Renal pelvis (tissue), 4 donors: ENCODE results near the gene FGD4. TPM values are rescaled to one million over a fixed set of nuclear protein-coding genes. Genes with fewer than 3 reads are reported as not detected.

ENCODE experiments used
- DNase-seq: peaks from one replicate; pipeline ENCODE4 v3.0.0-alpha.2; 2013
- polyA plus RNA-seq, 3 donors: library from polyadenylated mRNA; unstranded; fragments of 120-200 nt; gene quantifications; one replicate each; pipeline ENCODE4 v1.2.1, GENCODE V29; 2013; ENCODE audit not compliant: insufficient read length in 3 of 3

The FGD4 gene
- polyA plus RNA-seq, 3 donors = 10.6 to 21.2 (median 16.1) TPM

DNA sequence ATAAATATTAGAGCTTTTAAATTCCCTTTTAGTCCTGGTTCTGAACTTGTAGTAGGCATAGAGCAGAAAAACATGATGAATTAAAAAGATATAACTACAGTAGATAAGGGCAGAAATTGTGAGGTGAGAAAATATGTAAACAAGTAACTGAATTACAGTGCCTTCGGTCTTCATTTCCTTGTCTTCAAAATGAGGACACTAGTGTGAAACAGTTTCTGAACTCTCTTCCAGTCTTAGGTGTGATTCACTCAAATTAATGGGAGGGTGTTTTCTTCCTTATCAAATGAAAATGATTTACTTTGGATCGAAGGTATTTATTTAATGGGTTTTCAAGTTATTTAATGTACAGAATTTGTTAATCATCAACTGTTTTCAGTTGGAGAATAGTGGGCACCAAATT, 1.5 kb downstream of the FGD4 start:
- no peak for DNase-seq

DNA sequence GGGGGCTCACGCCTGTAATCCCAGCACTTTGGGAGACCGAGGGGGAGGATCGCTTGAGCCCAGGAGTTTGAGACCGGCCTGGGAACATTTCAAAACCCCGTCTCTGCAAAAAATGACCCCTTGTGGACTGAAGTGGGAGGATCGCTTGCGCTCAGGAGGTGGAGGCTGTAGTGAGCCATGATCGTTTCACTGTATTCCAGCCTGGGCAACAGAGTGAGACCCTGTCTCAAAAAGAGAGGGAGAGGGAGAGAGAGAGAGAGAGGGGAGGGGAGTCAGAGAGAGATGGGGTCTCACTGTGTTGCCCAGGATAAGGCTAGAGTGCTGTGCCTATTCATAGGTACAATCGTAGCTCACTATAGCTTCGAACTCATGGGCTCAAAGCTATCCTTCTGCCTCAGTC, 2.8 kb downstream of the FGD4 start:
- no peak for DNase-seq

DNA sequence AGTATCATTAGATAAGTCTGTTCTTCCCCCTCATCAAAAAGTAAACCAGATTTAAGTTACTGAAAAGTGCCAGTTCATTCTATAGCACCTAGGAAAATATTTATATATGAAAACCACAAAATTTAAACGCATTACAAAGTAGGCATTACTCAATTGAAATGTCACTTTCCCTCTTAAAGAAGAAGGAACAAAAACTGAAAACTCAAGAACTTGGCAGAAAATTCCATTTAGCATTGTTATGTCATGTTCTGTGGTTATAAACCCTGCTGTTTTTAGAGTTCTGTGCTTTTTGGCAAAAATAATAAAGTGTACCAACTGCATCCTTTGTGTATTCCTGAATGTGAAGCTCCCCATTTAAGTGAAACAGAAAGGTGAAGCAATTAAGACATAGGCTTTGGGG, 3.6 kb downstream of the FGD4 start:
- no peak for DNase-seq

DNA sequence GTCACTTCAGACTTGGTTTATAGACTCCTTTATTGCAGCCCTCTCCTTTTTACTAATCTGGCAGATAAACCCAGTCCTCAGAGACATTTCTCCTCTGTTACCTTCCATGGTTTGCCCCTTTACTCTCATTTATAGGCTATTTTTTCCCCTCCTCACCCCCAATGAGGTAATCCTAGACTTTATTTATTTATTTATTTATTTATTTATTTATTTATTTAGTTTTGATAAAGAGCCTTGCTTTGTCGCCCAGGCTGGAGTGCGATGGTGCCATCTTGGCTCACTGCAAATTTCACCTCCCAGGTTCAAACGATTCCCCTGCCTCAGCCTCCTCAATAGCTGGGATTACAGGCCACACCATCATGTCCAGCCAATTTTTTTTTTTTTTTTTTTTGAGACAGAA, 8.4 kb downstream of the FGD4 start:
- DNase-seq = no peak

DNA sequence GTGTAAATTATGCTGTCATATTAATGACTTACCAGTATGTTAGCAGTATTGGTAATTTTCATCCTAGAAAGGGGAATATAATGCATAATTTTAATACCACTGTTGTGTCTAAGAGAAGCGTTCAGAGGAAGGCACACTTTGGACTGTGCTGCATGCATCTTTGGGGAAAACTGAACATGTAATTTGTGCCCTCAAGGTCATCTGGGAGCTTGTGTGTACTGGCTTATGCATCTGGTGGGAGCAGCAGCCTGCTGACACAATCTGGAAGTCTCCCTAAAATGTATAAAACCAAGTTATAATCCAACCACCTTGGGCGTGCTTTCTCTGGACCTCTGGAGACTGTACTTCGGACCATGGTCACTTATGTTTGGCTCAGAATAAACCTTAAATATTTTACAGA, 14.1 kb downstream of the FGD4 start:
- DNase-seq = no peak

DNA sequence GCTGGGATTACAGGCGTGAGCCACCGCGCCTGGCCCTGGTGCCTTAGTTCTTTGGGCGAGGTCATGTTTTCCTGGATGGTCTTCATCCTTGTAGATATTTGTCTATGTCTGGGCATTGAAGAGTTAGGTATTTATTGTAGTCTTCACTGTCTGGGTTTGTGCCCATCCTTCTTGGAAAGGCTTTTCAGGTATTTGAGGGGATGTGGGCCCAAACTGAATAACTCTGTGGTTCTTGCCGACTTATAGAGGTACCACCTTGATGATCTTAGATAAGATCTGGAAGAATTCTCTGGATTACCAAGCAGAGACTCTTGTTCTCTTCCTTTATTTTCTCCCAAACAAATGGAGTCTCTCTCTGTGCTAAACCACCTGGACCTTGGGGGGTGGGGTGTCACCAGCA, 18.9 kb downstream of the FGD4 start:
- no peak for DNase-seq

DNA sequence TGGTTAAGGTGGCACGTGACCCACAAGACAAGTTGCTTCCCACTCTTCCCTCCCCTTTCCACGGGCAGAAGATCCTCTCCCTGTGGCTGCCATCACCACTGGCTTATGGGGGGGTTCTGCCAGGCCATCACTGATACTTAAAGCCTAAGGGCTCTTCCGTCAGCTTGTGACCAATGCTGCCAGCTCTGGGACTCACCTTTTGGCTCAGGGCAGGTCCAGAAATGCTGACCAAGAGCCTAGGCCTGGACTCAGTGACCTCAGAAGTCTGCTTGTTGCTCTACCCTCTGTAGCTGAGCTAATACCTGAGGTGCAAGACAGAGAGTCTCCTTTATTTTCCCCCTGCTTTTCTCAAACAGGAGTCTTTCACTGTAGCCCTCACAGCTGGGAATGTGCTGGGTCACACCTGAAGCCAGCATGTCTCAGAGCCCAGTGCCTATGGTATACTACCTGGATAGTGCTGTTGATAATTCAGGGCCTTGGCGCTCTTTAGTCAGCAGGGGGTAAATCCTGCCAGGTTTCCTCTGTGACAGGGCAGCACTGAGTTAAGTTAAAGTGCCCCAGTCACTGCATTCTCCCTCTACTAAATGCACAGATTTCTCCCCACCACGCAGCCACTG, 19.7 kb downstream of the FGD4 start:
- DNase-seq = no peak

DNA sequence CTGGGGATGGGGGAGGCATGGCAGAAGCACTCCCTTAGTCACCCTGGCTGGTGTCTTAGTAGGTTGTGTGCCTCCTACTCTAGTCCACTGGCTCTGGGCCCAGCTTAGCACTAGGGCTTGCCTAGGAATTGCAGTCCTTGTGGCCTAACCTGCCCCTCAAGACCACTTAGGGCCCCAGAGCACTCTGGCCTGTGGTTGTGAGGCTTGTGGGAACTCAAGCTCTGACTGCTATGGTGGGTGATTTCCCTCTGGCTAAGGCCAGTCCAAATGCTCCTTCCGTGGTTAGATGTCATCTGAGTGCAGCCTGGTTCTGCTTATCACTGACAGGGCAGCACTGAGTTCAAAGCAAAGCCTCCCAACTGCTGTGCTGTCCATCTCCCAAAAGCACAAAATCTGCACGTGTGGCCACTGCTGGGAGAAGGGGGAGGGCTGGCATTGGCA, 20.2 kb downstream of the FGD4 start:
- DNase-seq = no peak

DNA sequence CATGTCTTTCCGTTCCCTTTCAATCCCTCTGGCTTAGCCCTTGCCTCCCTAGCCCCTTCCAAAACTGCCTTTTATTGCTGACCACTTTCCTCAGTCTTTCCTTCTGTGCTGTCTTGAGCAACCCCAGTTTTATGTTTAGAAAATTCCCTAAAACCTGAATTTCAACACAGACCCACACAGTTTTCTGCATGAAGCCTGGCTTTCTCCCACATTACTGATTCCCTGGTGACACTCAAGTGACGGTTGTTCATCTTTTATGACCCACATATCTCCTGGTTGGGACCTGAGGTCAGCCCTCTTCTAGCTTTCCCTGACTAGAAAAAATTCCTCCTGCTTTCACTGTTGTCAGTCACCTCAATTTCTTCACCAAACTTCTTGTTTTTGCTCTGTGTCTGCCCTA, 21.0 kb downstream of the FGD4 start:
- no peak for DNase-seq

DNA sequence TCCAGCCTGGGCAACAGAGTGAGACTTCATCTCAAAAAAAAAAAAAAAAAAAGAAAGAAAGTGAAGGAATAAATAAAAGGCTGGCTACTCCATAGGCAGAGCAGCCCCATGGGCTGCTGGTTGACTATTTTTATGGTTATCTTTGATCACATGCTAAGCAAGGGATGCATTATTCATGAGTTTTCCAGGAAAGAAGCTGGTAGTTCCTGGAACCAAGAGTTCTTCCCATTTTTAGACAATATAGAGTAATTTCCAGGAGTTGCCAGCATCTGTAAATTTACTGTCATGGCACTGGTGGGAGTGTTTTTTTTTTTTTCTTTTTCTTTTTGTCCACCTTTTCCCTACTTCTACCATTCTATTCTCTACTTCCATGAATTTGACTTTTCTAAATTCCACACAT, 24.2 kb downstream of the FGD4 start:
- no peak for DNase-seq

DNA sequence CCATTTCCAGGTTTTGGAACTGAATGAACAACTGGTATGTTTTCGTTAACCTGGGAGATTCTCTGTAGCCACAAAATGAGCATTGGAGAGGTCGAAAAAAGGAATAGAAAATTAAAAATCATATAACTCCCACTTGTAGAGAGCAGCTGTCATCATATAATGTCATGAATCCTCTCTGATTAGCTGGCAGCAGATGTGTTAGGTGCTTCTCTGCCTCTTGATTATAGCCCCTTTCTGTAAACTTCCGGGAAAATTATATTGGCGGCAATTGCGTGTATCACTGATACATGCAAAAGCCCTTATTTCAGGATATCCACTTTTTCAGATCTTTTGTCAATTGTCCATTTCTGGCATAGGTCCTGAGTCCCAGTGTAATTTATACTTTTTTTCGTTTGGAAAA, 31.7 kb downstream of the FGD4 start:
- no peak for DNase-seq

DNA sequence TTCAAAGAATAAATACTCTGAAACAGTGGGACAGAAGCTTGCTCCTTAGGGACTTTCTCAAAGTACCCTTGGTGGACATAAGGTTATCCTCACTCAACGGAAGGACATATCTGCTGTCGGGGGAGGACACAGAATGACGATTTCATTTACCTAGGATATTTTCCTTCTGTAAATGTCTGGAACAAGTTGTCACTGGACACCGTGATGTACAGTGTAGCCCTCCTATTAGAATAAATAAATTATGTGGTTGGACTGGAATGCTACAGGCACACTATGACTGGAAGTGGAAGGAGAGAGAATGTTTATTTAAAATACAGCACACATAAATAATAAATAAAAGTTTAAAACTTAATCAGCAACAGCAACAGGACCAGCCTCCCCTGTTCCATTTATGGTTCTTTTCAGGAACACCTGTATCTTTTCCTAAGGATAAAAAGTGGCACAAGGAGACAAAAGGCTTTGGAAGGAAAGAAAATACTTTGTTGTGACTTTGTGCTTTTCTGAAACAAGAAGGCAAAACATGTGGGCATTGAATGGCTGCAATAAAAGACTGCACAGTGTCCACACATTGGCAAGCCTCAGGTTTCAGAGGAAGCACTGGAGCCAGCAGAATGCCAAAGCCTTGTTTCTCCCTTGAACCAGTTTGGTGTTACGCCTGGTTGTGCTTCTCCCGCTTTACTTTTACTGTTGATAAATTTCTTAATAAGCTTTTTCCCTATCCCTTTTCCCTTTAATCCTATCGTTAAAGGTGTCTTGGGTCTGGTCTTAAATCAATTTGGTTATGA, 36.8 kb downstream of the FGD4 start:
- peak; percentile 46 for DNase-seq

DNA sequence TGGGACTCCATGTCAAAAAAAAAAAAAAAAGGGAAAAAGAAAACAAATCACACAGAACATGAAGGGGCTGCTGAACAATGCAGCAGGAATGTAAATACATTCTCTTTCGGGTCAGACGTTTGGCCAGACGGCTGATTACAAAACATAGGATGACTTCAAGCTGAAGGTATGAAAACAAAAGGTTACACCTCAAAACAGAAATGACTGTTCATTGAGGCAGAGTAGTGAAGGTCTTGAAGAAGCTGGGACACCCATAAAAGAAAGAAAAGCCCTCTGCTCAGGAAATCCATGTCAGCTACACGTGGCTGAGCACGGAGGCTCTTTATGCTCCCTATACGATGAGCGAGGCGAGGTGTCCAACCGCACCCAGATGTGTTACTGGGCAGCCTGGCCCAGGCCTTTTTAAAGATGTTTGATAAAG, 37.7 kb downstream of the FGD4 start:
- no peak for DNase-seq

DNA sequence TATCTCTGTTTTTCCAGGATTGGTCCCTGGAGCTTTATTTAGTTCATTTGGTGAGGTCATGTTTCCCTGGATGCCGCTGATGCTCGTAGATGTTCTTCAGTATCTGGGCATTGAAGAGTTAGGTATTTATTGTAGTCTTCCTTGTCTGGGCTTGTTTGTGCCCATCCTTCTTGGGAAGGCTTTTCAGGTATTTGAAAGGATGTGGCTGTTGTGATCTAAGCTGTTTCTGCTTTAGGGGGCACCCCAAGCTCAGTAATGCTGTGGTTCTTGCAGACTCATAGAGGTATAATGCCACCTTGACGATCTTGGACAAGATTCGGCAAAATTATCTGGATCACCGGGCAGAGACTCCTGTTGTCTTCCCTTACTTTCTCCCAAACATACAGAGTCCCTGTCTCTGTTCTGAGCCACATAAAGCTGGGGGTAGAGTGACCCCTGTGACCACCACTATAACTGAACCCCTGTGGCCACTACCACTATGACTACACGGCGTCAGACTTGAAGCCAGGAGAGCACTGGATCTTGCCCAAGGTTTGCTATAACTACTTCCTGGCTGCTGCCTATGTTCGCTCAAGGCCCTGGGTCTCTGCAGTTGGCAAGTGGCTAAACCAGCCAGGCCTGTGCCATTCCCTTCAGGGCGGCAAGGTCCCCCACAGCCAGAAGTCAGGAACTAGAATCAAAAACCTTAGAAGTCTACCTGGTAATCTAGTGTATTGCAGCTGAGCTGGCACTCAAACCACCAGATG, 40.9 kb downstream of the FGD4 start:
- no peak for DNase-seq

DNA sequence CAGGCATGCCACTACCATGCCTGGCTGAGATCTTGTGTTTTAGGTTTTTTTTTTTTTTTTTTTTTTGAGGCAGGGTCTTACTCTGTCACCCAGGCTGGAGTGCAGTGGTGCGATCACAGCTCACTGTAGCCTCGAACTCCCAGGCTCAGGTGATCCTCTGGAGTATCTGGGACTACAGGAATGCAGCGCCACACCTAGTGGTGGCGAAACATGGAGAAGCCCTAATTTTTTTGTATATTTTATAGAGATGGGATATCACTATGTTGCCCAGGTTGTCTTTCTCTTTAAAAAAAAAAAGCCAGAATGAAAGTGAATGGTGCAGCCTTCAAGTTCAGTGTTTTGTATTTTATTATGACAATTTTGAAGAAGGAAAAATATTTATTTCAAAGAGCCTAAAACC, 44.1 kb downstream of the FGD4 start:
- no peak for DNase-seq

DNA sequence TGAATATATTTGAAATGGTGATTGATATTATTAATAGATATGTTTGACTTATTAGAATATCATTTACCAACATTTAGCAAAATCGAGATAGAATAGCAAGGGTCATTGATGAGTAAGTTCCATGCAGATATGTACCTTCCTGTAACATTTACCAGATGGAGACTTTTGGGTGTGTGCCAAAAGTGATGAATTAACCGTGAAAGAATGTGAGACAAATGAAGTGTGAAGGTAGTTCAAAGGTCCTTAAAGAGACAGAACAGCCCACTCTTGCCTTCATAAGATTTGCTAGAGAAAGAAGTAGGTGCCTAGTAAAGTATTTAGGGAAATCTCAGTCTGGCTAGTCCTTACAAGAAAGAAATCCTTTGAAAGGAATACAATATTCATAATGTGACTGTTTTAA, 45.5 kb downstream of the FGD4 start:
- DNase-seq = peak; percentile 91

DNA sequence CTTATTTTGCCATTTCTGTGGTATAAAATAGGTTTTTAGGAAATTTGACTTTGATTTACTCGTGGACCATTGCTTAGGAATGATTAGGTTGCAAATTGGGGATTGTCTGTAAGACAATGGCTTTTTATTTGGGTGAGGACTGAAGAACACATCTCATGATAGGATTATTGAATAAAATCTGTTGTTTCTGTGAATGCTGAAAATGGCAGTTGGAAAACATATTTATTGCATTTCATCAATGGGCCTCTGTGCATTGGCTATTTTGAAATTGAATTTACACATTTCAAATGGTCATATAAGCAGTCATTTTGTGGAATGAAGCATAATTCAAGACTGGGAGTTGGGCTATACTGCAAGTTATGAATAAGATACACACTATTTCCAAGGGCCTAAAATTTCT, 46.0 kb downstream of the FGD4 start:
- no peak for DNase-seq

DNA sequence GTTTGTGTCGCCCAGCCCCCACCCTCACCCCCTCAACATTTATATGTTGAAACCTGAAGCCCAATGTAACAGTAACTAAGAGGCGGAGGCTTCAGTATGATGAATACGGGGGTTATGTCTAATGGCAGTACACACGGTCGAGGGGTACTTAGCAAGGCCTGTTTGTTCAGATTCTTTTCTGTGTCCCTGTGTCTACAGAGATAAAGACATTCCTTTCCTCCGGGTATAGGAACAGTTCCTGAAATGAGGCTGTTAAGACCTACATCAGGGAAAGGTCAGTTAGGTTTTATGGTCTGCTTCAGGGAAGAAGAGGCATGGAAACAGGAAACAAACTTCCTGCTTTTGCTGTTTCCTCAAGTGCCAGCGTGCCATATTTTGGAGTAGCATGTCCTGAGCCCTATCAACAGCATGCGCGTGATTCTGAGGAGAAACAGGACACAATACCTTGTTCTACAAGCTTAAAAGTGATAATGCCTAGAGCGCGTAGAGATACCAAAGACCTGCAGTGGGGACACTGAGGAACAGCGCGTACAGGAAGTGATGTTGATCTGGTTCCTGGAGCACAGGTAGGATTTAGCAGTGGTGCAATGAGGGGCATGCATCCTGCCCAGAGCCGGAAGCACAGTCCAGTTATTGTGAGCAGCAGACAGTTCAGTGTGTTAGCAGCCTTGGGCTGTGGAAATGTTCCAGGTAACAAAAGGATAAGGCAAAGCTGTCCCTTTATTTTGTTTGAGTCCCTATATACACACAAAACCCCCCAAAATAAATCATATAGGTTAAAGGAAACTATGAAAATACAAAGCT, 47.2 kb downstream of the FGD4 start:
- DNase-seq = peak; percentile 19

DNA sequence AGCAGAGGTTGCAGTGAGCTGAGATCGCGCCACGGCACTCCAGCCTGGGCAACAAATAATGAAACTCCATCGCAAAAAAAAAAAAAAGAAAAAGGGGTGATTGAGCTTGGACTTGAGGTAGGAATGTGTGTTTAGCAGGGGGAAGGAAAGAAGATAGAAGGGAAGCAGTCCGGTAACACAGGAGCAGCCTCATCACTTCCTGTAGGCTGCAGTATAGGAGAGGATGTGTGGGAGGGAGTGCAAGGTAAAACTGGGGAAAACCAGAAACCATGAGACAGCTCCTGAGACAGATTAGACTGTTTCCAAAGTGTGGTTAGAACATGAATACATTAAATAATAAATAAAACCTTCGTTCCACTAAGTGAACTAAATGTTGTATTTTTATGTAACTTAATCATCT, 49.2 kb downstream of the FGD4 start:
- no peak for DNase-seq

DNA sequence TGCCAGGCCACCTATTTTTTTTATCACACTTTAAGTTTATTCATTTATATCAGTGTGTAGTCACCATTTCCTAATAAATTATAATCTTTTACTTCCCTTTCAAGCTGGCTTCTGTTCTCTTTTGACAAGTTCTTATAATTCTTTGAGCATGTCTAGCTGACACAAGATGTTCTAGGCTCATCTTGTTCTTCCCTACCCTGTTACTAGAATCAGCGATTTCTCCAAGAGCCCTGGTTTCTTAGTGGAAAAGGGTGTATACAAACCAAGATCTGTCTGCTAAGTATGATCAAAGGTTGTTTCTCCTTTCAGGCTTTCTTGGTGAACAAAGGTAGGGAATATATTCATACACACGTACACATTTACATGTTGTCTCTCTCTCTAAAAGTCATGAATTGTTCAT, 51.0 kb downstream of the FGD4 start:
- DNase-seq = no peak

DNA sequence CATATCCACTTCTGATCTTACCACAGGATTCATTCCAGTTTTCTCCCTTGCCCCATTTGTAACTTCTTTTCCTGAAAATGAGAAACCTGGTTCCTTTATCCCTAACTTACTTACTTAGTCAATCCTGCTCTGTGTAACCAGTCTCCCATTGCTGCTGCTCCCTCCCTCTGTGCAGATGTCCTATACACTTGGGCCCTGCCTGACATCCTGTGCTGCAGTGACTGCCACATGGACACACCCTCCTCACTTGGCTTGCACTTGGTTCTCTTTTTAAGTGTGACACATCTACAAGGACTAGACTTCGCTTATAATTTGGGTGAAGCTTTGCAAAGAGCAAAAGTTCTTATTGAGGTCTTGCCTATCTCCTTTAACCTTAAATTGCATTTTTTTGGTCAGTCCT, 51.4 kb downstream of the FGD4 start:
- no peak for DNase-seq

DNA sequence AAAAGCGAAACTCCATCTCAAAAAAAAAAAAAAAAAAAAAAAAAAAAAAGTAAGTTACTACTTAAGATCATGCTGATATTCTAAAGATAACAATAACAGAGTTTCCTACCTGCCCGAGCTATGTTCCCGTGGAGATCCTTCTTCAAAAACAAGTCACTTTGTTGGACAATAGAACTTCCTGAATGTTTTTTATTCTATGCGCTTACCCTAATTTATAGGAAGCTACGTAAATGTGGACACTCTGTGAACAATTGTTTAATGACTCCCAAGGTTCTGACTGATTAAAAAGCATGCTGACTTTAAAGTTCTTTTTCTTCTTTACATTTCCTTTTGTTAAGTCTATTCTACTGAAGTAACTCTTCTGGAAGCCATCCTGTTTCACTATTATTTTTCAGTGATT, 52.5 kb downstream of the FGD4 start:
- DNase-seq = no peak
